Gastrocnemius medialis (tissue), 4 donors: Measurements from ENCODE around the gene ACOT11. TPM values are rescaled to one million over a fixed set of nuclear protein-coding genes. Genes with fewer than 3 reads are reported as not detected.

Source experiments
- ATAC-seq, 2 donors: fragments of 150-250 bp; one replicate each; pipeline ENCODE4 v1.9.1; 2016
- DNase-seq, 2 donors: peaks; one replicate each; pipeline ENCODE4 v3.0.0-alpha.2; 2019
- H3K27ac ChIP-seq, 4 donors: fragments of 200-600 bp; sonication (generic); 1 replicate in 1 of 4; 2 replicates in 3 of 4; pipeline ENCODE4 v1.5.1; 2016 to 2018; ENCODE audit warnings: mild to moderate bottlenecking in 2 of 4, moderate library complexity in 1 of 4
- H3K27me3 ChIP-seq, 3 donors: fragments of 200-600 bp; sonication (generic) in 2 of 3; 1 replicate in 1 of 3; 2 replicates in 2 of 3; pipeline versions ENCODE4 v1.5.1 to v1.6.0; 2016 to 2019; ENCODE audit warnings: mild to moderate bottlenecking in 1 of 3, moderate library complexity in 1 of 3
- H3K36me3 ChIP-seq, 2 donors: fragments of 200-600 bp; sonication (generic) in 1 of 2; one replicate each; pipeline ENCODE4 v1.5.1; 2017 to 2018
- H3K4me1 ChIP-seq, 2 donors: fragments of 200-600 bp; sonication (generic) in 1 of 2; one replicate each; pipeline ENCODE4 v1.5.1; 2016 to 2017; ENCODE audit warnings: mild to moderate bottlenecking in 2 of 2
- H3K4me3 ChIP-seq, 4 donors: fragments of 200-600 bp; sonication (generic) in 3 of 4; 1 replicate in 1 of 4; 2 replicates in 3 of 4; pipeline ENCODE4 v1.5.1; 2016 to 2019; ENCODE audit warnings: mild to moderate bottlenecking in 2 of 4
- H3K9me3 ChIP-seq, 3 donors: fragments of 200-600 bp; sonication (generic) in 2 of 3; 1 replicate in 1 of 3; 2 replicates in 2 of 3; pipeline ENCODE4 v1.5.1; 2016 to 2019
- POLR2A ChIP-seq, 2 donors: fragments of 450-650 bp; IDR thresholded peaks; one replicate each; pipeline ENCODE4 v1.6.1; 2017; ENCODE audit warnings: antibody characterized with exemption in 2 of 2, mild to moderate bottlenecking in 2 of 2, moderate library complexity in 2 of 2
- in situ Hi-C, 4 donors: fragments of 200-750 bp; cut with MboI; loops; one replicate each; pipeline versions ENCODE4 v1.15.0 to v1.8.0; 2017; ENCODE audit warnings: low sequenced_read_pairs in 4 of 4
- intact Hi-C: fragments of 100-400 bp; cut with DNase I; formaldehyde crosslinking; loops from one replicate; pipeline ENCODE4 v1.15.1; 2023; ENCODE audit warnings: low total_unique reads
- total RNA-seq, 4 donors: library from RNA; depleted of rRNA; stranded (reverse); fragments of >200 nt; gene quantifications; one replicate each; pipeline versions ENCODE4 v1.1.0 to v1.2.3, GENCODE V29; 2016
- TF ChIP-seq, protein P1 (sequence below), 5 experiments: fragments of 450-650 bp in 3 of 5; fragments of 200-600 bp in 2 of 5; sonication (generic) in 2 of 5; IDR thresholded peaks in 4 of 5; conservative IDR thresholded peaks in 1 of 5; 1 replicate in 4 of 5; 2 replicates in 1 of 5; pipeline ENCODE4 v1.5.1; 2016 to 2019; ENCODE audit warnings: antibody characterized with exemption in 5 of 5, mild to moderate bottlenecking in 3 of 5, moderate library complexity in 3 of 5

Gene ACOT11
- total RNA-seq, 4 donors from 2014 or later, result 0.90 to 3.2 (median 1.2) TPM

DNA sequence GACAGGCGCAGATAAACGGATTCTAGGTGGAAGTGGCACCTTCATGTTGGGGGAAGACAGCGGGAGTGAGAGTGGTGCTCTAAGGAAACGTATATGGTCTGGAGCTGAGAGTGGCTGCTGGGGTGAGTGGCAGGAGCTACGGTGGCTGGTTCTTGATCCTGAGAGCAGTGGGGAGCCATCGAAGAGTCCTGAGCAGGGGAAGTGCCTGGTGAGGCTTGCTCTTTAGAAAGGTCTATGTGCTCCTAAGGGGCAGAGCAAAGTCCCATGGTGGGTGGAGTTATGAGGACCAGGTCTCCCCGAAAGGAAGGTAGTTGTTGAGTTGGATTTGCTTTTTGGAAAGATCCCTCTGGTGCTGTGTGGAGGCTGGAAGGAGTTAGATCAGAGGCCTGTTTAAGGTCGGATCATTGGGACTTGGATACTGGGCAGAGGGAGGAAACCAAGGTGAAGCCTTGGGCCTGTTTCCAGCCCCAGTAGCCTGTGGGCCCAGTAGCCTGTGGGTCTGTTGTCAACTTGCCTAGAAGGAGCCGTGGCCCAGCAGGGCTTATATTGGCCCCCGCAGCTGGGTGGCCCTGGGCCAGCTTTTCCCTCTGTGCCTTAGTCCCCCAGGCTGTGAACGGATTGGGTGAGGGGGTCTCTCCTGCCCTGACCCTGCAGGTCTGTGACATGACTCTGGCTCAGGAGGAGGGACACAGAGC, 33.0 kb downstream of the ACOT11 start:
- peaks cover 63 to 70% of the 10 kb centered on the region in 2 donors for H3K4me1 ChIP-seq

DNA sequence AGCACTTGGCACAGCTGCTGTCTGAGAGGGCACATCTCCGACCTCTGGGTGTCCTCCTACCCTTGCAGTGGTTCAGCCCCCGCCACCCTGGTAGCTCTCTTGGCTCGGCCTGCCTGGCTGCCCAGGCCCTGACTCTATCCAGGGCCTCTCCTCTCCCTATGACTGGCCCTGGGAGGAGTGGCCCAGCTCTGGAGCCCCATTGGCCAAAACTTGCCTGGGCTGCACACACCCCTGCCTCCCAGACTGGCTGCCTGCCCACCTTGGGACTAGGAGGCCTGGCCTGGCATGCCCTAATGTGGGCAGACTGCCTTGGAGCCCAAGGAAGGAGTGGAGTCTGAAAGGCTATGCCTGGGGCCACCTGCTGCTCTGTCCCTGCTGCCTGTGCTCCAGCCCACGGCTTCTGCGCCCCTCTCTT, 33.6 kb downstream of the ACOT11 start:
- intact Hi-C loops (loop anchor here (1.0 to 10.0 kb wide), 4 partner anchors 33 to 343 kb away; partner anchors contain the start of genes ACOT11, DHCR24 and SSBP3), in situ Hi-C loops (no loop called here)
- Histone ChIP-seq H3K9me3 (no peaks in the 10 kb centered on the region), H3K27me3 (no peaks in the 10 kb centered on the region), H3K27ac (peak overlapping the region; percentile 85 to 98 (median 95)), H3K4me1 (peaks cover 63 to 69% of the 10 kb centered on the region in 2 donors), H3K36me3 (no peaks in the 10 kb centered on the region), H3K4me3 (no peak overlapping the region)
- DNase-seq, result peak; percentile 95 to 99
- TF ChIP-seq POLR2A (IDR thresholded peaks at IDR 0.05), result peak; percentile 74 to 86
- TF ChIP-seq, protein P1, sequence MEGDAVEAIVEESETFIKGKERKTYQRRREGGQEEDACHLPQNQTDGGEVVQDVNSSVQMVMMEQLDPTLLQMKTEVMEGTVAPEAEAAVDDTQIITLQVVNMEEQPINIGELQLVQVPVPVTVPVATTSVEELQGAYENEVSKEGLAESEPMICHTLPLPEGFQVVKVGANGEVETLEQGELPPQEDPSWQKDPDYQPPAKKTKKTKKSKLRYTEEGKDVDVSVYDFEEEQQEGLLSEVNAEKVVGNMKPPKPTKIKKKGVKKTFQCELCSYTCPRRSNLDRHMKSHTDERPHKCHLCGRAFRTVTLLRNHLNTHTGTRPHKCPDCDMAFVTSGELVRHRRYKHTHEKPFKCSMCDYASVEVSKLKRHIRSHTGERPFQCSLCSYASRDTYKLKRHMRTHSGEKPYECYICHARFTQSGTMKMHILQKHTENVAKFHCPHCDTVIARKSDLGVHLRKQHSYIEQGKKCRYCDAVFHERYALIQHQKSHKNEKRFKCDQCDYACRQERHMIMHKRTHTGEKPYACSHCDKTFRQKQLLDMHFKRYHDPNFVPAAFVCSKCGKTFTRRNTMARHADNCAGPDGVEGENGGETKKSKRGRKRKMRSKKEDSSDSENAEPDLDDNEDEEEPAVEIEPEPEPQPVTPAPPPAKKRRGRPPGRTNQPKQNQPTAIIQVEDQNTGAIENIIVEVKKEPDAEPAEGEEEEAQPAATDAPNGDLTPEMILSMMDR (IDR thresholded peaks at IDR 0.05 in 4 of 5, conservative IDR thresholded peaks at IDR 0.05 in 1 of 5), result peak in 2 of 5 experiments; percentile 10 to 15
- peak; percentile 73 to 78 for ATAC-seq

More for the DNA sequence above, 33.0 kb downstream of the ACOT11 start:
- peak in 1 of 2 donors; percentile 4 for ATAC-seq
- Histone ChIP-seq H3K27me3 (no peaks in the 10 kb centered on the region), H3K27ac (peak overlapping the region; percentile 85 to 98 (median 95)), H3K4me3 (no peak overlapping the region), H3K36me3 (no peaks in the 10 kb centered on the region), H3K9me3 (no peaks in the 10 kb centered on the region)
- no peak for DNase-seq
- intact Hi-C loops, result loop anchor here (1.0 to 10.0 kb wide), 4 partner anchors 33 to 344 kb away; partner anchors contain the start of genes ACOT11, DHCR24 and SSBP3
- TF ChIP-seq, protein P1 (IDR thresholded peaks at IDR 0.05 in 4 of 5, conservative IDR thresholded peaks at IDR 0.05 in 1 of 5), result no peak
- no peak for TF ChIP-seq POLR2A (IDR thresholded peaks at IDR 0.05)
- in situ Hi-C loops, result no loop called here

DNA sequence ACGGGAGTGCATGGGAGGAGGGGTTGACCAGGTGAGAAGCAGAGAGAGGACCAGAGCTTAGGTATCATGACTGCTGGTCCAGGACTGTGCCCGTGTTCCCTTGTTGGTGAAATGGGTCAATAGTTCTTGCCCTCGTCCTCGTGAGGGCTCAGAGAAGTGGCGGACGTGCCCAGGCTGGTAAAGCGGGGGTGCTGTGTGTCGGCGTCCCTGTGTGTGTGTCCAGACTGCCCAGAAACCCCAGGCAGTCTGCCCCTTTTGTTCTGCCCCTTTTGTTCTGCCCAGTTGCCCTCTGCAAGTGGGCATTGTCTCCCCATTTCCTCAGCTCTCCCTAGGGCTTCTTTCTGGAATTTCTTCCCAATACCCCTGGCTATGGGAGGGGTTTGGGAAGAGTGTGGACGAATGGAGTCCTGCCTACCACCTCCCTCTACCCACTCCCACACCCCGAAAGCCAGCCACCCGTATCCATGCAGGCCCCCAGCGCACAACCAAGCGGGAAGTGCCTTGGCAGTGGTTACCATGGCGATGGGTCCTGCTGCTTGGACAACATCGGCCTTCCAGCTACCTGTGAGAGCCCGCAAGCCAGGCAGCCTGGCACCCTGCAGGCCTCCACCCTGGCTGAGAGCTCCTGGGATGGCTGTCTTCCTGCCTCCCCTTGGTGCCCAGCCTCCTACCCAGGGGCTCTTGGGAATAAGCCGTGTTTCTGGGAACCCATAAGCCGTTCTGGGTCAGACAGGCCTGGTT, 34.7 kb downstream of the ACOT11 start:
- H3K4me3 ChIP-seq, result no peak overlapping the region
- H3K4me1 ChIP-seq, result peaks cover 59 to 61% of the 10 kb centered on the region in 2 donors
- no peaks in the 10 kb centered on the region for H3K36me3 ChIP-seq
- H3K27me3 ChIP-seq, result no peaks in the 10 kb centered on the region
- ATAC-seq, result no peak
- TF ChIP-seq, protein P1 (IDR thresholded peaks at IDR 0.05 in 4 of 5, conservative IDR thresholded peaks at IDR 0.05 in 1 of 5), result no peak
- no peak for TF ChIP-seq POLR2A (IDR thresholded peaks at IDR 0.05)
- no peaks in the 10 kb centered on the region for H3K9me3 ChIP-seq
- in situ Hi-C loops (no loop called here), intact Hi-C loops (loop anchor here (5.0 to 10.0 kb wide), 3 partner anchors 175 to 342 kb away; partner anchors contain the start of genes DHCR24 and SSBP3)
- DNase-seq, result no peak
- peak overlapping the region; percentile 85 to 98 (median 95) for H3K27ac ChIP-seq

DNA sequence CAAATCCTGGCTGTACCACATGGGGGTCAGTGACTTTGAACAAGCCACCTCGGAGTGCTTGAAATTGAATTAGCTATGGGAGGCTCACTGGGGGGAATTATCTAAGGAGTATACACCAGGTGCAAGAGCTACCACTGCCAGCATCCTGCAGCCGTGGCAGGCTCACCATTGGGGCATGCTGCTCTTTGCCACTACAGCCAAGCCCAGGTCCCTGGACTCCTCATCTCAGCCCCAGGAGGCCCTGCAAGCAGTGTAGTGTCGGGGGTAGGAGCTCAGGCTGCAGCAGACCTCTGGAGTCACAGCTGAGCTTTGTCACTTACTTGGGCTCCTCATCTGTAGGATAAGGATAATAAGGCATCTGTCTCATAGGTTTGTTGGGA, 35.3 kb downstream of the ACOT11 start:
- H3K4me1 ChIP-seq, result peaks cover 53 to 55% of the 10 kb centered on the region in 2 donors
- TF ChIP-seq POLR2A (IDR thresholded peaks at IDR 0.05), result no peak
- TF ChIP-seq, protein P1 (IDR thresholded peaks at IDR 0.05 in 4 of 5, conservative IDR thresholded peaks at IDR 0.05 in 1 of 5), result no peak
- no peaks in the 10 kb centered on the region for H3K36me3 ChIP-seq
- in situ Hi-C loops, result no loop called here
- H3K4me3 ChIP-seq, result no peak overlapping the region
- no peak for DNase-seq
- no peak for ATAC-seq
- no peaks in the 10 kb centered on the region for H3K9me3 ChIP-seq
- intact Hi-C loops, result loop anchor here (5.0 to 10.0 kb wide), 3 partner anchors 176 to 342 kb away; partner anchors contain the start of genes DHCR24 and SSBP3
- H3K27ac ChIP-seq, result peak overlapping the region; percentile 85 to 98 (median 95)
- no peaks in the 10 kb centered on the region for H3K27me3 ChIP-seq
